Parathyroid adenoma (tissue), 2 donors: ENCODE measurements around the gene ST8SIA5.

Source experiments
- H2AFZ ChIP-seq: fragments of 300-600 bp; sonication (generic); one replicate; pipeline ENCODE4 v1.7.0; 2017; ENCODE audit warnings: antibody characterized with exemption, mild to moderate bottlenecking
- H3K27ac ChIP-seq: fragments of 300-600 bp; sonication (generic); one replicate; pipeline ENCODE4 v1.7.0; 2017
- H3K27me3 ChIP-seq: fragments of 300-600 bp; sonication (generic); one replicate; pipeline ENCODE4 v1.7.0; 2017; ENCODE audit warnings: low read length; ENCODE audit not compliant: control insufficient read depth, insufficient read depth
- H3K36me3 ChIP-seq: fragments of 300-600 bp; sonication (generic); one replicate; pipeline ENCODE4 v1.7.0; 2017; ENCODE audit warnings: low read length; ENCODE audit not compliant: control insufficient read depth, insufficient read depth
- H3K4me1 ChIP-seq: fragments of 300-600 bp; sonication (generic); one replicate; pipeline ENCODE4 v1.7.0; 2017; ENCODE audit warnings: control low read depth
- H3K4me2 ChIP-seq: fragments of 300-600 bp; sonication (generic); one replicate; pipeline ENCODE4 v1.7.0; 2017; ENCODE audit warnings: low read length
- H3K4me3 ChIP-seq: fragments of 300-600 bp; sonication (generic); one replicate; pipeline ENCODE4 v1.7.0; 2017; ENCODE audit warnings: low read depth, low read length
- H3K79me2 ChIP-seq: fragments of 300-600 bp; sonication (generic); one replicate; pipeline ENCODE4 v1.7.0; 2017; ENCODE audit warnings: control low read depth
- H3K9ac ChIP-seq: fragments of 300-600 bp; sonication (generic); one replicate; pipeline ENCODE4 v1.7.0; 2017; ENCODE audit warnings: mild to moderate bottlenecking
- H3K9me3 ChIP-seq: fragments of 300-600 bp; sonication (generic); one replicate; pipeline ENCODE4 v1.7.0; 2017; ENCODE audit warnings: low read length; ENCODE audit not compliant: control insufficient read depth
- TF ChIP-seq, protein P1 (sequence below): fragments of 300-600 bp; sonication (generic); IDR thresholded peaks from one replicate; pipeline ENCODE4 v1.7.0; 2017; ENCODE audit warnings: antibody characterized with exemption, mild to moderate bottlenecking
- donor health status: primary hyperparathyroidism.

ST8SIA5 gene

GRCh38 chr18:46622999-46623398 lies 133.9 kb downstream of the ST8SIA5 start:
- TF ChIP-seq, protein P1, sequence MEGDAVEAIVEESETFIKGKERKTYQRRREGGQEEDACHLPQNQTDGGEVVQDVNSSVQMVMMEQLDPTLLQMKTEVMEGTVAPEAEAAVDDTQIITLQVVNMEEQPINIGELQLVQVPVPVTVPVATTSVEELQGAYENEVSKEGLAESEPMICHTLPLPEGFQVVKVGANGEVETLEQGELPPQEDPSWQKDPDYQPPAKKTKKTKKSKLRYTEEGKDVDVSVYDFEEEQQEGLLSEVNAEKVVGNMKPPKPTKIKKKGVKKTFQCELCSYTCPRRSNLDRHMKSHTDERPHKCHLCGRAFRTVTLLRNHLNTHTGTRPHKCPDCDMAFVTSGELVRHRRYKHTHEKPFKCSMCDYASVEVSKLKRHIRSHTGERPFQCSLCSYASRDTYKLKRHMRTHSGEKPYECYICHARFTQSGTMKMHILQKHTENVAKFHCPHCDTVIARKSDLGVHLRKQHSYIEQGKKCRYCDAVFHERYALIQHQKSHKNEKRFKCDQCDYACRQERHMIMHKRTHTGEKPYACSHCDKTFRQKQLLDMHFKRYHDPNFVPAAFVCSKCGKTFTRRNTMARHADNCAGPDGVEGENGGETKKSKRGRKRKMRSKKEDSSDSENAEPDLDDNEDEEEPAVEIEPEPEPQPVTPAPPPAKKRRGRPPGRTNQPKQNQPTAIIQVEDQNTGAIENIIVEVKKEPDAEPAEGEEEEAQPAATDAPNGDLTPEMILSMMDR = peak; percentile 22
- Histone ChIP-seq H3K27ac (peak overlapping the region; percentile 88), H2AFZ (peak overlapping the region; percentile 69)

DNA sequence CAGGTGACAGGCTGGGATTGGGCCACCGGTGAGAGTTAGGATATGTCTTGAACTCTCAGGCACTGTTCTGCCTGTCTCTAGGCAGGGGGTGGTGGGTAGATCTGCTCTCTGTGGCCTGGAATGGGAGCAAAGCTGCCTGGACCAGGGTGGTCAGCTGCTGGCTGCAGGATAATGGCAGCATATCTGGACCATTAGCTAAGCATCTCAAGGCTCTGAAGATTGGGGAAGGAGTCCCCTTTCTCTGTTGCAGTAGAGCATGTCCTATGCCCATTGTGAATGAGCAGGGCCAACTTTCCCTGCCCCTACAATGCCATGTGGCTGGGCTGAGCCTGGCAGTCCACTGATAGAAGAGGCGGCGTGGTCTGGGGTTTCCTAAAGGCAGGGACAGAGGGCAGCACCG lies 134.4 kb downstream of the ST8SIA5 start:
- Histone ChIP-seq H3K27ac (peak overlapping the region; percentile 88), H3K9ac (no peak overlapping the region), H2AFZ (peak overlapping the region; percentile 69), H3K4me2 (no peak overlapping the region), H3K36me3 (no peaks in the 10 kb centered on the region), H3K79me2 (no peaks in the 10 kb centered on the region), H3K4me1 (peaks cover 38% of the 10 kb centered on the region), H3K4me3 (no peak overlapping the region), H3K27me3 (no peaks in the 10 kb centered on the region), H3K9me3 (no peaks in the 10 kb centered on the region)
- TF ChIP-seq, protein P1 = no peak

More at GRCh38 chr18:46622999-46623398, 133.9 kb downstream of the ST8SIA5 start:
- no peak overlapping the region for H3K4me3 ChIP-seq
- peaks cover 38% of the 10 kb centered on the region for H3K4me1 ChIP-seq
- no peaks in the 10 kb centered on the region for H3K79me2 ChIP-seq
- no peaks in the 10 kb centered on the region for H3K27me3 ChIP-seq
- H3K9me3 ChIP-seq = no peaks in the 10 kb centered on the region
- no peak overlapping the region for H3K9ac ChIP-seq
- H3K4me2 ChIP-seq = no peak overlapping the region
- H3K36me3 ChIP-seq = no peaks in the 10 kb centered on the region

DNA sequence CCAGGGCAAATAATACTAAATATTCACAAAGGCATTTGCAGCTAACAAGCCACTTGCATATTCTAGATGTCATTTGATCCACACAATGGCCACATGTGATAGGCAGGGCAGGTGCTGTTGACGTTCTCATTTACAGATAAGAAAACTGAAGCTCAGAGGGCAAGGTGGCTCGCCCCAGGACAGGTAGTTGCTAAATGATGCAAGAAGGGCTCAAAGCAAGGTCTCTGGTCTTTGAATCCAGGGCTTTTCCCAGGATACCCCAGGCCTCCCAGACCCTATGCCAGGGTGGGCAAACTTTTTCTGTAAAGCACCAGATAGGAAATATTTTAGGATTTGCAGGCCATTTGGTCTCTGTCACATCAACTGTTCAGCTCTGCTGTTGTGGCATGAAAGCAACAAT lies 135.0 kb downstream of the ST8SIA5 start:
- Histone ChIP-seq H3K4me1 (peaks cover 38% of the 10 kb centered on the region), H3K9ac (no peak overlapping the region), H3K79me2 (no peaks in the 10 kb centered on the region), H3K27ac (peak overlapping the region; percentile 88), H2AFZ (peak overlapping the region; percentile 69), H3K27me3 (no peaks in the 10 kb centered on the region), H3K4me2 (peak overlapping the region; percentile 2), H3K36me3 (no peaks in the 10 kb centered on the region), H3K9me3 (no peaks in the 10 kb centered on the region), H3K4me3 (no peak overlapping the region)
- TF ChIP-seq, protein P1 = no peak

DNA sequence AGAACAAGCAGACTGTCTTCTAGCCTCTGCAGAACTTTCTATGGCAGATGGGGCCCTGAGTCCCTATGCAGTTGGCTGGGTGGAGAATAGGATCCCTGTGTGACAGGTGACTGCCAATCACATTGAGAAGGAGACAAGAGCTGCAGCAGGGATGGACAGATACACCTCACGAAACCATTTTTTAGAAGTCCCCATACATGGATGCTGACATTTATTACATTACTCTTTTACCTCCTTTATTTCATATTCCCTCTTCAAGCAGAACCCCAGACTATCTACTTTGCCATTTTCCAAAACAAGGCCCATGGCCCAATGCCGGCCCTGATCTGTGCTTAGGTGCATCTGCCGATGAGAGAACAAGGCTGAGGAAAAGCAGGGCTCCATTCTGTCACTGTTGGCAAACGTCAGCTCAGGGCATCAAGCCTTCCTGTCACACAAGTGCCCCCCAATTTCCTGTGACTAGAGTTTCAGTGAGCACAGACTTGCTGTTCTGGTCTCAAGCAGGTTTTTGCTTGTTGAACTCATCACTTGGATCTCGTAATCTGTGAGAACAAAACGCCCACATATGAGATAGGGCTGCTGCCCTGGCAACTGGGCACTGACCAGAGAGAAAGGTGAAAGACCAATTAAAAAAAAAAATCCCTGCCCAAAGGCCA lies 135.6 kb downstream of the ST8SIA5 start:
- no peaks in the 10 kb centered on the region for H3K36me3 ChIP-seq
- no peaks in the 10 kb centered on the region for H3K79me2 ChIP-seq
- TF ChIP-seq, protein P1 = no peak
- H3K27me3 ChIP-seq = no peaks in the 10 kb centered on the region
- peak overlapping the region; percentile 69 for H2AFZ ChIP-seq
- H3K4me1 ChIP-seq = peaks cover 38% of the 10 kb centered on the region
- H3K27ac ChIP-seq = peak overlapping the region; percentile 88
- no peaks in the 10 kb centered on the region for H3K9me3 ChIP-seq
- H3K4me3 ChIP-seq = no peak overlapping the region
- peak overlapping the region; percentile 2 for H3K4me2 ChIP-seq
- H3K9ac ChIP-seq = no peak overlapping the region

- no peak overlapping the region for H3K9ac ChIP-seq
- H3K36me3 ChIP-seq = no peaks in the 10 kb centered on the region
- TF ChIP-seq, protein P1 = no peak
- H3K4me1 ChIP-seq = peaks cover 38% of the 10 kb centered on the region
- H3K27me3 ChIP-seq = no peaks in the 10 kb centered on the region
- H3K4me3 ChIP-seq = no peak overlapping the region
- peak overlapping the region; percentile 69 for H2AFZ ChIP-seq
- peak overlapping the region; percentile 88 for H3K27ac ChIP-seq
- no peaks in the 10 kb centered on the region for H3K79me2 ChIP-seq
- H3K4me2 ChIP-seq = no peak overlapping the region
- H3K9me3 ChIP-seq = no peaks in the 10 kb centered on the region
Observed at GRCh38 chr18:46619559-46619958, 137.3 kb downstream of the ST8SIA5 start.
